A673 (cell line): ENCODE data around the gene MCM3. TPM values are rescaled to one million over a fixed set of nuclear protein-coding genes. Genes with fewer than 3 reads are reported as not detected.

Source experiments
- BruUV-seq: library from RNA; stranded (reverse); fragments of 400-500 nt; replicated peaks from 2 replicates; lab custom pipeline; 2021; lab: Mats Ljungman, UMichigan
- CTCF ChIA-PET: fragments of 300-600 bp; sonication (Branson Sonifier 250); formaldehyde crosslinking; loops from one replicate; lab custom pipeline; 2022; ENCODE audit warnings: antibody characterized with exemption; lab: Charles Lee
- POLR2A ChIA-PET: fragments of 300-600 bp; sonication (Branson Sonifier 250); formaldehyde crosslinking; loops from one replicate; lab custom pipeline; 2022; ENCODE audit warnings: antibody characterized with exemption; ENCODE audit not compliant: low non-redundant PET; lab: Charles Lee
- DNase-seq: peaks from one replicate; pipeline ENCODE4 v3.0.0-alpha.2; 2015; ENCODE audit warnings: low spot score
- H3K27ac ChIP-seq: fragments of 200-600 bp; sonication (generic); 2 replicates; pipeline ENCODE4 v1.5.1; 2016; ENCODE audit warnings: mixed run types, low read depth, mild to moderate bottlenecking, mixed read lengths, antibody characterized with exemption, low read length; ENCODE audit not compliant: poor library complexity, severe bottlenecking
- H3K27me3 ChIP-seq: fragments of 200-600 bp; sonication (generic); replicated peaks from 2 replicates; pipeline ENCODE4 v1.6.1; 2017; ENCODE audit warnings: mixed run types, low read depth, mild to moderate bottlenecking, mixed read lengths, antibody characterized with exemption, low read length; ENCODE audit not compliant: insufficient read depth, poor library complexity
- H3K36me3 ChIP-seq: fragments of 200-600 bp; sonication (generic); 2 replicates; pipeline ENCODE4 v1.6.1; 2016; ENCODE audit warnings: mixed run types, mild to moderate bottlenecking, mixed read lengths, antibody characterized with exemption, low read length; ENCODE audit not compliant: insufficient read depth, poor library complexity, severe bottlenecking
- H3K4me1 ChIP-seq: fragments of 200-600 bp; sonication (generic); 2 replicates; pipeline ENCODE4 v1.6.1; 2017; ENCODE audit warnings: mixed run types, mild to moderate bottlenecking, mixed read lengths, antibody characterized with exemption, low read length; ENCODE audit not compliant: insufficient read depth, poor library complexity, severe bottlenecking
- H3K4me3 ChIP-seq: fragments of 200-600 bp; sonication (generic); 2 replicates; pipeline ENCODE4 v1.5.1; 2016; ENCODE audit warnings: low read depth, mixed run types, mild to moderate bottlenecking, mixed read lengths, low read length; ENCODE audit not compliant: poor library complexity, severe bottlenecking
- H3K9me3 ChIP-seq: fragments of 200-600 bp; sonication (generic); 2 replicates; pipeline ENCODE4 v1.6.1; 2016; ENCODE audit warnings: mixed run types, low read depth, mild to moderate bottlenecking, mixed read lengths, antibody characterized with exemption, low read length; ENCODE audit not compliant: poor library complexity, severe bottlenecking
- EZH2 ChIP-seq: fragments of 200-600 bp; sonication (generic); IDR thresholded peaks from 2 replicates; pipeline ENCODE4 v1.6.1; 2017; ENCODE audit warnings: borderline replicate concordance, low read depth, mild to moderate bottlenecking, mixed read lengths, antibody characterized with exemption, low read length; ENCODE audit not compliant: poor library complexity, severe bottlenecking
- intact Hi-C: fragments of 100-400 bp; cut with micrococcal nuclease; formaldehyde crosslinking; loops from one replicate; pipeline ENCODE4 v1.10.0; 2022; ENCODE audit not compliant: unreplicated experiment
- total RNA-seq: library from RNA; stranded (reverse); gene quantifications from 2 replicates; pipeline ENCODE4 v1.2.3, GENCODE V29; 2021
- TF ChIP-seq, protein P1 (sequence below): fragments of 300-800, 200-600 bp; sonication (generic); conservative IDR thresholded peaks from 2 replicates; pipeline ENCODE4 v1.5.1; 2017; ENCODE audit warnings: low read depth, mild to moderate bottlenecking, antibody characterized with exemption, low read length, moderate library complexity, mixed read lengths

MCM3 gene
- total RNA-seq, 1 experiment from 2014 or later, result 233 TPM

DNA sequence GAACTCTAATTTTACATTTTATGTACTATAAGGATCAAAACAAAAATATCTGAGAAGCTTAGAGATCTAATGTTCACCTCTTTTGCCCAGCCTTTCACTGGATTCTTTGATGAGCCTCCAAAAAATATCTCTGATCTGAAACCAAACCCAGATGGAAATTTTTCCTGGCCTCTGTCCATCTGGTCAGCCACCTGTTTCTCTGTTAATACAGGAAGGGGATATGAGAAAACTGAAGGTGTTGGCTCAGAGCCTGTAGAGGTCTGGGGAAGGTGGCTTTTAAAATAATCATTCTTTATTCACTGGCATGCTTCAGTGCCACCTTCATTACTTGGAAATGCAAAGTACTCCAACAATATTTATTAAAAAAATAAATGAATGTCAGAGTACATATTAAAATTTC, 8.5 kb upstream of the MCM3 start:
- Histone ChIP-seq H3K36me3 (no peaks in the 10 kb centered on the region), H3K4me3 (no peak overlapping the region), H3K27me3 (no peaks in the 10 kb centered on the region), H3K9me3 (no peaks in the 10 kb centered on the region), H3K4me1 (no peaks in the 10 kb centered on the region), H3K27ac (no peak overlapping the region)
- ChIA-PET CTCF (no interaction called here), POLR2A (no interaction called here)
- DNase-seq, result no peak
- no TSS peak for BruUV-seq
- TF ChIP-seq, protein P1, sequence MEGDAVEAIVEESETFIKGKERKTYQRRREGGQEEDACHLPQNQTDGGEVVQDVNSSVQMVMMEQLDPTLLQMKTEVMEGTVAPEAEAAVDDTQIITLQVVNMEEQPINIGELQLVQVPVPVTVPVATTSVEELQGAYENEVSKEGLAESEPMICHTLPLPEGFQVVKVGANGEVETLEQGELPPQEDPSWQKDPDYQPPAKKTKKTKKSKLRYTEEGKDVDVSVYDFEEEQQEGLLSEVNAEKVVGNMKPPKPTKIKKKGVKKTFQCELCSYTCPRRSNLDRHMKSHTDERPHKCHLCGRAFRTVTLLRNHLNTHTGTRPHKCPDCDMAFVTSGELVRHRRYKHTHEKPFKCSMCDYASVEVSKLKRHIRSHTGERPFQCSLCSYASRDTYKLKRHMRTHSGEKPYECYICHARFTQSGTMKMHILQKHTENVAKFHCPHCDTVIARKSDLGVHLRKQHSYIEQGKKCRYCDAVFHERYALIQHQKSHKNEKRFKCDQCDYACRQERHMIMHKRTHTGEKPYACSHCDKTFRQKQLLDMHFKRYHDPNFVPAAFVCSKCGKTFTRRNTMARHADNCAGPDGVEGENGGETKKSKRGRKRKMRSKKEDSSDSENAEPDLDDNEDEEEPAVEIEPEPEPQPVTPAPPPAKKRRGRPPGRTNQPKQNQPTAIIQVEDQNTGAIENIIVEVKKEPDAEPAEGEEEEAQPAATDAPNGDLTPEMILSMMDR, result no peak
- TF ChIP-seq EZH2, result no peak
- intact Hi-C loops, result no loop called here

DNA sequence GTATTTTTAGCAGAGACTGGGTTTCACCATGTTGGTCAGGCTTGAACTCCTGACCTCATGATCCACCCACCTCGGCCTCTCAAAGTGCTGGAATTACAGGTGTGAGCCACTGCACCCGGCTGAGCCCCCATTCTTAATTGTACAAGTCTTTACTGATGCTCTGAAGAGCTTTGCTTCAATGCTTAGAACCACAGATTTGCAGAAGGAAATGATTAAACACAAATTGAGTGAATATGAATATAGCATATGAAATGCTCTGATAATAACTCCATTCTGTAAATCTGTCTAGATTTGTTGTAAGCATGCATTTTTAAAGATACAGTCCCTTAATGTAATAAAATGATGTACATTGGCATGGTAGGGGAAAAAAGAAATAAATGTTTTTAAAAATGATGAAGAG, 4.3 kb upstream of the MCM3 start:
- Histone ChIP-seq H3K27me3 (no peaks in the 10 kb centered on the region), H3K4me1 (peaks cover 19% of the 10 kb centered on the region), H3K4me3 (no peak overlapping the region), H3K27ac (no peak overlapping the region), H3K9me3 (no peaks in the 10 kb centered on the region), H3K36me3 (no peaks in the 10 kb centered on the region)
- BruUV-seq, result no TSS peak
- TF ChIP-seq EZH2, result no peak
- TF ChIP-seq, protein P1, result no peak
- DNase-seq, result no peak
- ChIA-PET CTCF (interaction anchor here (0.8 kb wide), 1 partner anchor 111 kb away, joined by 3 read pairs; no protein-coding TSS in a partner anchor), POLR2A (no interaction called here)
- intact Hi-C loops, result no loop called here

DNA sequence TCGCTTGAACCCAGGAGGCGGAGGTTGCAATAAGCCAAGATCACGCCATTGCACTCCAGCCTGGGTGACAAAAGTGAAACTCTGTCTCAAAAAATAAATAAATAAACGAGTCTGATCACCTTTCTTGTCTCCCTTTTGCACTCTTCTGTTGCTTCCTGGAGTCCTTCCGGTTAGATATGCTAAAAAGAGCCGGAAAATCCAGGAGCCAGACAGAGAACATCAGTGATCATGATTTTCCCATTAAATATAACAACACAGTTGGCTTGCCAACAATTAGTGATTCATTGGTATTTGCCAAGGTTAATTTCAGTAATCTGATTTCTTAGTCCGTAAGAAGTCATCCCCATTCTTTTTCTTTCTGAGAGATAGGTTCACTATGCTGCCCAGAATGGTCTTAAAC, 3.7 kb upstream of the MCM3 start:
- no peak overlapping the region for H3K4me3 ChIP-seq
- intact Hi-C loops, result no loop called here
- ChIA-PET CTCF (interaction anchor here (0.8 kb wide), 1 partner anchor 111 kb away, joined by 3 read pairs; no protein-coding TSS in a partner anchor), POLR2A (no interaction called here)
- H3K9me3 ChIP-seq, result no peaks in the 10 kb centered on the region
- H3K36me3 ChIP-seq, result peaks cover 3% of the 10 kb centered on the region
- no peaks in the 10 kb centered on the region for H3K27me3 ChIP-seq
- DNase-seq, result no peak
- TF ChIP-seq EZH2, result no peak
- TF ChIP-seq, protein P1, result no peak
- no TSS peak for BruUV-seq
- H3K4me1 ChIP-seq, result peaks cover 19% of the 10 kb centered on the region
- no peak overlapping the region for H3K27ac ChIP-seq
